ENCODE data around the gene CSK.
"Not testable (repeated sequence)": the region's sequence is repeated elsewhere in the genome, so short reads cannot be mapped to it uniquely, and the experiment has no call there.

DNA sequence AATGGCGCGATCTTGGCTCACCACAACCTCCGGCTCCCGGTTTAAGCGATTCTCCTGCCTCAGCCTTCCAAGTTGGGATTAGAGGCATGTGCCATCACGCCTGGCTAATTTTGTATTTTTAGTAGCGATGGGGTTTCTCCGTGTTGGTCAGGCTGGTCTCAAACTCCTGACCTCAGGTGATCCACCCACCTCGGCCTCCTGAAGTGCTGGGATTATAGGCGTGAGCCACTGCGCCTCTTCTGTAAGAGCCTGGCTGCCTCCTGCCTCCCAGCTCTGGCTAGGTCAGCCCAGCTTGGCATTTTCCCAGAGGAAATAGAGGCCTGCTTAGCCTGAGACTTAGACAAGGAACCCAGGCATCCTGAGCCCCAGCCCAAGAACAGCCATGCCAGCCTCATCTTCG, 4.2 kb downstream of the CSK start:
- TF ChIP-seq, protein P1, sequence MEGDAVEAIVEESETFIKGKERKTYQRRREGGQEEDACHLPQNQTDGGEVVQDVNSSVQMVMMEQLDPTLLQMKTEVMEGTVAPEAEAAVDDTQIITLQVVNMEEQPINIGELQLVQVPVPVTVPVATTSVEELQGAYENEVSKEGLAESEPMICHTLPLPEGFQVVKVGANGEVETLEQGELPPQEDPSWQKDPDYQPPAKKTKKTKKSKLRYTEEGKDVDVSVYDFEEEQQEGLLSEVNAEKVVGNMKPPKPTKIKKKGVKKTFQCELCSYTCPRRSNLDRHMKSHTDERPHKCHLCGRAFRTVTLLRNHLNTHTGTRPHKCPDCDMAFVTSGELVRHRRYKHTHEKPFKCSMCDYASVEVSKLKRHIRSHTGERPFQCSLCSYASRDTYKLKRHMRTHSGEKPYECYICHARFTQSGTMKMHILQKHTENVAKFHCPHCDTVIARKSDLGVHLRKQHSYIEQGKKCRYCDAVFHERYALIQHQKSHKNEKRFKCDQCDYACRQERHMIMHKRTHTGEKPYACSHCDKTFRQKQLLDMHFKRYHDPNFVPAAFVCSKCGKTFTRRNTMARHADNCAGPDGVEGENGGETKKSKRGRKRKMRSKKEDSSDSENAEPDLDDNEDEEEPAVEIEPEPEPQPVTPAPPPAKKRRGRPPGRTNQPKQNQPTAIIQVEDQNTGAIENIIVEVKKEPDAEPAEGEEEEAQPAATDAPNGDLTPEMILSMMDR (IDR thresholded peaks at IDR 0.05): not testable (repeated sequence)
- TF ChIP-seq POLR2A (IDR thresholded peaks at IDR 0.05): not testable (repeated sequence)
